Measurements from ENCODE around the gene RTTN. TPM values are rescaled to one million over a fixed set of nuclear protein-coding genes. Genes with fewer than 3 reads are reported as not detected.

The RTTN gene
- total and polyA plus RNA-seq, 4 donors = 1.1 to 14.3 (median 8.8) TPM

GRCh38 chr18:70086085-70086484 lies 119.4 kb downstream of the RTTN start:
- DNase-seq (ENCODE audit: low spot score) = no peak
- TF ChIP-seq, protein P1, sequence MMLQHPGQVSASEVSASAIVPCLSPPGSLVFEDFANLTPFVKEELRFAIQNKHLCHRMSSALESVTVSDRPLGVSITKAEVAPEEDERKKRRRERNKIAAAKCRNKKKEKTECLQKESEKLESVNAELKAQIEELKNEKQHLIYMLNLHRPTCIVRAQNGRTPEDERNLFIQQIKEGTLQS (IDR thresholded peaks at IDR 0.05) = no peak
- TF ChIP-seq RXRA (IDR thresholded peaks at IDR 0.05) (no peak), REST (IDR thresholded peaks at IDR 0.05) (no peak), HNF4G (IDR thresholded peaks at IDR 0.05) (no peak), FOXA2 (IDR thresholded peaks at IDR 0.05) (no peak), CTCF (IDR thresholded peaks at IDR 0.05; ENCODE audit: low read depth, low read length, missing input control) (no peak), FOXA1 (IDR thresholded peaks at IDR 0.05) (no peak), SP1 (IDR thresholded peaks at IDR 0.05) (no peak), JUND (IDR thresholded peaks at IDR 0.05) (no peak), YY1 (IDR thresholded peaks at IDR 0.05) (no peak), HNF4A (conservative IDR thresholded peaks at IDR 0.05) (no peak), EGR1 (IDR thresholded peaks at IDR 0.05; ENCODE audit: low read depth in 2 of 2) (no peak), TAF1 (conservative IDR thresholded peaks at IDR 0.05) (no peak), GABPA (IDR thresholded peaks at IDR 0.05 in 1 of 2, conservative IDR thresholded peaks at IDR 0.05 in 1 of 2) (no peak), NR2F2 (IDR thresholded peaks at IDR 0.05) (no peak), RAD21 (IDR thresholded peaks at IDR 0.05) (no peak)
- TF ChIP-seq, protein P2, sequence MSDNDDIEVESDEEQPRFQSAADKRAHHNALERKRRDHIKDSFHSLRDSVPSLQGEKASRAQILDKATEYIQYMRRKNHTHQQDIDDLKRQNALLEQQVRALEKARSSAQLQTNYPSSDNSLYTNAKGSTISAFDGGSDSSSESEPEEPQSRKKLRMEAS (IDR thresholded peaks at IDR 0.05) = no peak
- TF ChIP-seq, protein P3, sequence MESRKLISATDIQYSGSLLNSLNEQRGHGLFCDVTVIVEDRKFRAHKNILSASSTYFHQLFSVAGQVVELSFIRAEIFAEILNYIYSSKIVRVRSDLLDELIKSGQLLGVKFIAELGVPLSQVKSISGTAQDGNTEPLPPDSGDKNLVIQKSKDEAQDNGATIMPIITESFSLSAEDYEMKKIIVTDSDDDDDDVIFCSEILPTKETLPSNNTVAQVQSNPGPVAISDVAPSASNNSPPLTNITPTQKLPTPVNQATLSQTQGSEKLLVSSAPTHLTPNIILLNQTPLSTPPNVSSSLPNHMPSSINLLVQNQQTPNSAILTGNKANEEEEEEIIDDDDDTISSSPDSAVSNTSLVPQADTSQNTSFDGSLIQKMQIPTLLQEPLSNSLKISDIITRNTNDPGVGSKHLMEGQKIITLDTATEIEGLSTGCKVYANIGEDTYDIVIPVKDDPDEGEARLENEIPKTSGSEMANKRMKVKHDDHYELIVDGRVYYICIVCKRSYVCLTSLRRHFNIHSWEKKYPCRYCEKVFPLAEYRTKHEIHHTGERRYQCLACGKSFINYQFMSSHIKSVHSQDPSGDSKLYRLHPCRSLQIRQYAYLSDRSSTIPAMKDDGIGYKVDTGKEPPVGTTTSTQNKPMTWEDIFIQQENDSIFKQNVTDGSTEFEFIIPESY (IDR thresholded peaks at IDR 0.05) = no peak
- Histone ChIP-seq H3K9ac (ENCODE audit: low read depth in 1 of 2, low read length in 2 of 2) (peak overlapping the region; percentile 47 to 64), H3K4me3 (ENCODE audit: low read depth in 1 of 3, low read length in 3 of 3) (peak overlapping the region in 1 of 3 donors; percentile 21), H3K4me1 (ENCODE audit: control insufficient read depth in 4 of 4, insufficient read depth in 4 of 4, low read length in 3 of 4) (peaks cover 0 to 5% (median 3%) of the 10 kb centered on the region in 4 donors), H3K36me3 (ENCODE audit: control insufficient read depth in 4 of 4, insufficient read depth in 3 of 4, low read depth in 1 of 4, low read length in 3 of 4) (peaks cover 0 to 13% (median 9%) of the 10 kb centered on the region in 4 donors), H3K27me3 (ENCODE audit: control insufficient read depth in 4 of 4, insufficient read depth in 4 of 4, low read length in 3 of 4) (no peaks in the 10 kb centered on the region), H3K9me3 (ENCODE audit: control insufficient read depth in 4 of 4, low read length in 3 of 4) (no peaks in the 10 kb centered on the region), H3K27ac (ENCODE audit: low read depth in 1 of 2, low read length in 2 of 2) (no peak overlapping the region)
- WGBS = 39% methylated on average over 4 of the region's 4 CpGs
